Stimulated activated CD8-positive, alpha-beta memory T cell treated with anti-CD3 and anti-CD28 coated beads, Interleukin-2, amount 100 ng/mL, for 1 hour (primary cell): ENCODE results near the gene PLCD3.

Experiments used
- DNase-seq, 2 donors: peaks; one replicate each; pipeline ENCODE4 v3.0.0-alpha.2; 2020; ENCODE audit warnings: low read depth in 2 of 2

Gene PLCD3

DNA sequence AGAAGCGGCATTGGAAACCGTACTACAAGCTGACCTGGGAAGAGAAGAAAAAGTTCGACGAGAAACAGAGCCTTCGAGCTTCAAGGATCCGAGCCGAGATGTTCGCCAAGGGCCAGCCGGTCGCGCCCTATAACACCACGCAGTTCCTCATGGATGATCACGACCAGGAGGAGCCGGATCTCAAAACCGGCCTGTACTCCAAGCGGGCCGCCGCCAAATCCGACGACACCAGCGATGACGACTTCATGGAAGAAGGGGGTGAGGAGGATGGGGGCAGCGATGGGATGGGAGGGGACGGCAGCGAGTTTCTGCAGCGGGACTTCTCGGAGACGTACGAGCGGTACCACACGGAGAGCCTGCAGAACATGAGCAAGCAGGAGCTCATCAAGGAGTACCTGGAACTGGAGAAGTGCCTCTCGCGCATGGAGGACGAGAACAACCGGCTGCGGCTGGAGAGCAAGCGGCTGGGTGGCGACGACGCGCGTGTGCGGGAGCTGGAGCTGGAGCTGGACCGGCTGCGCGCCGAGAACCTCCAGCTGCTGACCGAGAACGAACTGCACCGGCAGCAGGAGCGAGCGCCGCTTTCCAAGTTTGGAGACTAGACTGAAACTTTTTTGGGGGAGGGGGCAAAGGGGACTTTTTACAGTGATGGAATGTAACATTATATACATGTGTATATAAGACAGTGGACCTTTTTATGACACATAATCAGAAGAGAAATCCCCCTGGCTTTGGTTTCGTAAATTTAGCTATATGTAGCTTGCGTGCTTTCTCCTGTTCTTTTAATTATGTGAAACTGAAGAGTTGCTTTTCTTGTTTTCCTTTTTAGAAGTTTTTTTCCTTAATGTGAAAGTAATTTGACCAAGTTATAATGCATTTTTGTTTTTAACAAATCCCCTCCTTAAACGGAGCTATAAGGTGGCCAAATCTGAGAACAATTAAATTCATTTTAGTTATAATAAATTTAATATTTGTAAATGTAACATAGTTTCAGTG lies 17.7 kb upstream of the PLCD3 start:
- no peak for DNase-seq

DNA sequence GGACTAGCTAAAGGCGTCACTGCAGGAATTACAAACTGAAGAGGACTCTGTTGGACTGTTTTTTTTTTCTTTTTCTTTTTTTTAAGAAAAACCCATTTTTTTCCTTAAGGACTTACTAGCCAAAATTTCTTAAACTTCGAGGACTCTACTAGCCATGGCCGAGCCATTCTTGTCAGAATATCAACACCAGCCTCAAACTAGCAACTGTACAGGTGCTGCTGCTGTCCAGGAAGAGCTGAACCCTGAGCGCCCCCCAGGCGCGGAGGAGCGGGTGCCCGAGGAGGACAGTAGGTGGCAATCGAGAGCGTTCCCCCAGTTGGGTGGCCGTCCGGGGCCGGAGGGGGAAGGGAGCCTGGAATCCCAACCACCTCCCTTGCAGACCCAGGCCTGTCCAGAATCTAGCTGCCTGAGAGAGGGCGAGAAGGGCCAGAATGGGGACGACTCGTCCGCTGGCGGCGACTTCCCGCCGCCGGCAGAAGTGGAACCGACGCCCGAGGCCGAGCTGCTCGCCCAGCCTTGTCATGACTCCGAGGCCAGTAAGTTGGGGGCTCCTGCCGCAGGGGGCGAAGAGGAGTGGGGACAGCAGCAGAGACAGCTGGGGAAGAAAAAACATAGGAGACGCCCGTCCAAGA lies 16.8 kb upstream of the PLCD3 start:
- DNase-seq = peak in 1 of 2 donors; percentile 53

DNA sequence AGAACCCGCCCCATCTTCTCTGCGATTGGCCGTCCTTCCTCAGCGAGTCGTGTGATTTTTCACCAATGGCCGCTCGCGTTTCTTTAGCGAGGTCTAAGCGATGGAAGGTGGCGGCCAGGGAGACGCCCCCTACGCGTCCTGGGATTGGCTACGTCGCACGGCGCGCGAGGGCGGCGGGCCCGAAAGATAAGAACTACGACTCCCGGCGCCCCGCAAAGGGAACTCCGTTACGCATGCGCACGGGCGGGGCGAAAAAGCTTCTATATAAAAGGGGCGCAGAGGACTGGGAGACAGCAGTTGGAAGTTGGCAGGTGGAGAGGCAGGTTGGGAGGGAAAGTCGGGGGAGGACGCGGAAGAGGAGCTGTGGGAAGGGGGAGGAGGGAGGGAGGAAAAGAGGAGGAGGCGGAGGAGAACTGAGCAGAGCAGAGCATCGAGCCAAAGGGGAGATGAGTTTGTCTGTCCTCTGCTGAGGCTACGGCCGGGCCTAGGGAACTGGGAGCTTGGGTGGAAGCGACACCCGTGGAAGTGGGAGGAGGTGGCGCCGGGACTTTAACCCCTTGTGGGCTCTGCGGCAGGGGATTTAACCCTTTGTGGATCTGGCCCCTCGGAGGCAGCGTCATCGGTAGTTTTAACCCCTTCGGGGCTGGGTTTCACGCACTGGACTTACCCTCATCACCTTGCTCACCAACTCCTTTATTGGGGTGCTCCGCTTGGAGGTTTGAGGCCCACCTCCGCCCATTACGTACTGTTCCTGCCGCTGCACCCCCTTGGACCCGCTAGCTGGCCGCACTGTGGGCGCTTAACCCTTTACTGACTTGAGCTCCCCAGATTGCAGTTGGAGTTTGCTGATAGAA lies 16.1 kb upstream of the PLCD3 start, which contains the start of gene HEXIM1:
HEXIM1 (plus strand) TSS at position 293 of the 854 bp plus-strand sequence. CDS start 716 bp downstream, outside the sequence.
- peak; percentile 95 to 98 for DNase-seq

DNA sequence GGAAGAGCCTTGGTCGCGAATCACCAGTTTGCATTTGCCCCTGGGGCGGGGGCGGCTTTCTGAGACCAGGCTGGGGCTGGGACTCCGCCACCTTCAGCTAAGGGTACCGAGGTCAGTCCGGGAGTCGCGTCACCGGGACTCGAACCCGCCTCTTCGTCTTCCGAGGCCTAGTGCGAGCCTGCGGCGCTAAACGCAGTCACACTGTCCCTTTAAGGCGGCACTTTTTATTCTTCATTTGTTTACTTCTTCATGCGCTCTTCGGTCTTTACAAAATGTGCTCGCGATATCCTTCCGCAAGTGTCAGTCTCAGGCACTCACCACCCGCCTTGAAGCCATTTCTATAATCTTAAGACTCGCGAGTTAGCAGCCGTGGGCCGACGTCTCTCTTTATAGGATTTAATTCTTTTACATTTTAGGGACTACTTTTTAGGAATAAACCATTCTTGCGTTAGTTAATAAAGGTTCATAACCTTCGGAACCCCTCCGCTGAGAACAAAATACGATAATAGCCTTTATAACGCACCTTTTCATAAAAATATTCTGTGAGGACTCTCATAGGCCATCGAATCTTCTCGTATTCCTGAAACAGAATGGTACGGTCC lies 15.4 kb upstream of the PLCD3 start:
- DNase-seq = peak in 1 of 2 donors; percentile 49

DNA sequence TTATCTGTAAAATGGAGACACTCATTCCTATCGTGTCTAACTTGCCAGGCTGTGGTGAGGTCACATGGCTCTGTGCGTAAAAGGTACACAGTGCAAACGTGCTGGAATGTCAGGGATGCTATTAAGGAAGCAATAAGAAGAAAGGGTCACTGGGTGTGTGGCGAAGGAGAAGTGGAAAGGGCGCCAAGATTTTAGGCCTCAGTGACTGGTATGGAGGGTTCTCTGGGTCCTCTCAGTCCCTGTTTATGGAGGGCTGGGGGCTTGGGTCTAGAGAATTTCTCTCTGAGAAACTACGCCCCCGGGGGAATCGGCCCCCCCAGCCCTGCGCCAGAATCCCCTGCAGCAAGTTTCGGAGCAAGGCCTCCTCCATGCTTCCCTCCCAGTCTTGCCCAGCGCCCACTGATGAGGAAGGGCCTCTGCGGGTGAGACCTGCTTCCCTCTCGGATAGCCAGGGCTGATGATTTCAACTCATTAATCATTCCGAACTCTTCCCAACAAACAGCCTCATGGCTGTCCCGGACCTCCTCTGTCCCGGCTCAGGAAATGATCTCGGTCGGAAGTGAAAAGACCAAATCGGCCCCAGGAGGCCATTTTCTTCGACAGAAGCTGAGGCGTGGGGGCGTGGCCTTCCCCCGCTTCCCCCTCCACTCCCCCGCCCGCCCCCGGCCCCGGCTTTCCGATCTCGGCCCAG lies 14.7 kb upstream of the PLCD3 start:
- no peak for DNase-seq

DNA sequence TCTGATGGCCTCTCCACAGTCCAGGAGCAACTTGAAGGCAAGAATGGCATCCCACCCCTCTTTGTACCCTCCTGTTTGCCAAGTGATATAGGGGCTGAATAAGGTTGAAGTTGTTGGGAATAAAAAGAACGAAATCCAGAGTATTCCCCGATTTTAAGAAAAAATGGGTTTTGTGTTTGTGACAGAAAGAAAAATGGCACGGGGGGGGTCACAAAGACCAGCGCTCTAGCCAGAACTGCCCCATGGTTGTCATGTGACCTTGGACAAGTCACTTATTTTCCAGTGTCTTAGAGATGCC lies 14.2 kb upstream of the PLCD3 start:
- no peak for DNase-seq

DNA sequence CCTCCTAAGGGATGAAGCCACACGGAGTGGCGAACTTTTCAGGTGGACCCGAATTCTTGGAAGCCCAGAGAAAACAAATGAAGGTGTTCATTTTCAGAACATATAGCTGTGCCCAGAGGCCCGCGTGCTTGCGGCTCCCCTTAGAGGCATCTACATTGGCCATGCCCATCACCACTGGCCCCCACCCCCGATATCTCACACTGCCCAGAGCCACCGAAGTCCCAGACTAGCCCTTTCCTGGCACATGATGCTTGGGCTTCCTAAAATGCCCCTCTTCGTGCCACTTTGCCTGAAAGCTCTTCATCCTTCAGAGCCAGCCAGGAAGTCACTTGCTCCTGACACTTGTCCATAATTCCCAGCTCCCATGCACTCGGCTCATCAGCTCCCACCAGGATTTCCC lies 13.9 kb upstream of the PLCD3 start:
- no peak for DNase-seq

DNA sequence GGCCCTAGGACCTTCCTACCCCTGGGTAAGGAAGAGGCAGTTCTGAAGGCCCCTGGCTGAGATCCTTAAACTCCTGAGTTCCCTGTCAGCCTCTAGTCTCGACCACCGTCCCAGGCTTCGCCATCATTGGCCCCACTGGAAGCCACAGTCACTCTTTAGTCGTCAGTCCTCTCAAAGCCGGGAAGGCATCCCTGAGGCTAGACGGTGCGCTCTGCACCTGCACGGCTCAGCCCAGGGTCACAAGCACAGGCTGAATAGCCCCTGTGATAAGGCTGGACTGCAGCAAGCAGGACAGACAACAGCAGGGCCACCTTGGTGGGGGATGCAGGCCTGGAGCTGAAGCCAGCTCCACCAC lies 12.7 kb upstream of the PLCD3 start:
- no peak for DNase-seq

DNA sequence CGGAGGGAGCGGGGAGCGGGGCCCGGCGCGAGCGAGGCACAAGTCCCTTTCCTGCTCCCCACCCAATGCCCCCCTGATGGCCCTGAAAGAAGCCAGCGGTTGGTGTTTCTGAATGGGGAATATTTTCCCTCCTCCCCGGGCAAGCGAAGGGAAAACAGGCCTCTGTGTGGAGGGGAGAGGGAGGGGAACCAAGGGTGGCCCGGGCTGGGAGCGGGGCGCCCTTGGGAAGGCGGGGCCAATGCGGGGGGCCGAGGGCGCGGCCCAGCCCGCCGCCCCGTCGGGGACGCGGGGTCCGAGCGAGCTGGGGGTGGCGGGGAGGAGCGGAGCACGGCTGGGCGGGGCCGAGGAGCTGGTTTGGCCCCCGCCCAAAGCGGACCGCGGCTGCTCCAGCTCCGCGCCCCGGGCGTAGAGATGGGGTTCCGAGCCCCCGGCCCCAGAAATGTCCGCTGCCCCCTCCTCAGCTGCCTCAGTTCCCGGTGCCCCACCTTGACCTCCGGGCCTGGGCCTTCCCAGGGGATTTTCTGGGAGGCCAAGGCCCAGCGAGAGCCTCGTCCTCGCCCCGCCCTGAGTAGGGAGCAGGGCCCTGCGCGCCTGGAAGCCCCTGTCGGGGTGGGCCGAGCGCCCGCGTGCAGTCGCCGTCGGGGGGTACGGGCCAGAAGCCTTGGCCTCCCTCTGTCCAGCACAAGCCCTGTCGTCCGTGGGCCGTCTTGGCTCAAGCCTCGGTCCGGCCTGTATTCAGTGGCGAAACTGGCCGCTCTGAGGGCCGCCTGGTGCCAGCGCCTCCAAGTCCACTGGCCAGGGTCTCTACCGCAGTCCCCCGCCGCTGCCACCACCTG lies 12.1 kb upstream of the PLCD3 start:
- no peak for DNase-seq

DNA sequence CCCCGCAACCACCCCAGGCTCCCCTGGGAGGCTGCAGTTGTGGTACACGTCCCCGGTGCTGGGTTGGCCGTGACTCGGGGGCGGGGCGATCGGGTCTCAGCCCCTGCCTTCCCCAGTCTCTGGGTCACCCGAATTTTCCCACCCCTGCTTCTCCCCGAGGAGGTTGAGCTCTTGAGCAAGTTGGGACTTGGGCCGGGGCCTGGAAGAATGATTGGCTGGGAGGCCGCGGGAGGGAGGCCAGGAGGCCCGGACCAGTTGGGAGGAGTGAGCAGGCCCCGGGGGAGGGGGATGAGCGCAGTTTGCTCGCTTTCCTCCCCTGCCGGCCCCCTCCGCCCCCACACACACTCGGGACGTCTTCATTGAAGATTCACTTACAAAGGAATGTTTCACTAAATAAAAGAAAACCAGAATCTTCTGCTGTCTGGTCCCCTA lies 11.5 kb upstream of the PLCD3 start:
- DNase-seq = no peak

DNA sequence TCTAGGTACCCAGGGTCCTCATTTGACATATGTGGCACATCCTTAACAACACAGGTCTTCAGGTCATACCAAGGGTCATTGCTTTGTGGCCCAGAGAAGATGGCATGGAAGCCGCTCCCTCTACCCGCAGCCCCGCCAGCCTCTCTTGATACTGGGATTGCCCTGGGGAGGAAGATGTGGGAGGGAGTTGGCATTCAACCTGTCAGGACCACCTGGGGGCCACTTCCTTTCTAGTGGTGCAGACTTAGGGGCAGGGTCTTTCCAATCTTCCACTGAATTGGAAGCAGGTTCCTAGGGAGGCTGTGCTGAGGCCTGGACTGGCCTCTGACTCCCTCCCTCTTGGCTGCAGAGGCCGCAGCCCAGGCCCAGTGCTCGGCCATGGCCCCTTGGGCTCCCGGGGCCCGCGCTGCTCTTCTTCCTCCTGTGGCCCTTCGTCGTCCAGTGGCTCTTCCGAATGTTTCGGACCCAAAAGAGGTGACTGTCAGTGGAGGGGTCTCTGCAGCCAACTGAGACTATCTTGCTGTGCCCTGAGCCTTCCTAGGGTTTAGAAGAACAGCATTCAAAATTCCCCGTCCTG lies 10.9 kb upstream of the PLCD3 start:
- no peak for DNase-seq

DNA sequence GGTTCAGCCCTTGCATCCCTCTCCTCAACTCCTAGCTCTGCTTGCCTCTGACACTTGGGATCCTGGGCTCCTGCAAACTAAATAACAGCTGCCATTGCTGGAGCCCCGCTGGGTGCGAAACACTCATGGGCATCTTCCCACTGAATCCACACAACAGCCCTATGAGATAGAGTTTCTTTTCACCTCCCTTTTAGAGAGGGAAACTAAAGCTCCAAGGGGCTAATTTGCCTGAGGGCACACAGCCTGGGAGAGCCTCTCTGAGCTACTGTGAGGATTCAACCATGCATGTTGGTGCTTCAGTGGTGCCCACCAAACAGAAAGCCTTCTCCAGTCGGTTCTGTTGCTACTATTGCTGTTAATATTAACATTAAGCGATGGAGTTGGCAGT lies 7.2 kb upstream of the PLCD3 start:
- DNase-seq = no peak

DNA sequence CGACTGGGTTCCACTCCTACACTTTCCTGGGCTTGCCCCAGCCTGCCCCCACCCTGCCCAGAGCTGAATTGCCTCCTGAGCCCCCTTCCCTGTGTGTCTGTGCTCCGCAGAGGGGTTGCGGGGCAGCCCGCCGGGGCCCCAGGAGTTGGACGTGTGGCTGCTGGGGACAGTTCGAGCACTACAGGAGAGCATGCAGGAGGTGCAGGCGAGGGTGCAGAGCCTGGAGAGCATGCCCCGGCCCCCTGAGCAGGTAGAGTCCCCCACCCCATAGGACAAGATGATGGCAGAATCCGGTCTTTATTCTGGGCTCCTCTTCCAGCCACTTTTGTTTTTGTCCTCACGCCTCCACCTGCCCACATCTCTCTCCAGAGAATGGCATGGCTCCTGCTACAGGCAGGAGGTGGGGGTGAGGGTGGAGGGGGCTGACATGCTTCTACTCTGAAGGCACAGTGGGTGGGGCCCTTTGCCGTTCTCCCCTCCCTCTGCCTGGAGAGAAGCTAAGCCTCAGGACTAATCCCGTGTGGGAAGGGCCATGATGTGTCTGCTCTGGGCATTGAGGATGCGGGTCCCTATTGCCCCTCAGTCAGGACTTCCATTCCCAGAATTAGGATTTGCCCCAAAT lies 6.7 kb upstream of the PLCD3 start:
- no peak for DNase-seq

DNA sequence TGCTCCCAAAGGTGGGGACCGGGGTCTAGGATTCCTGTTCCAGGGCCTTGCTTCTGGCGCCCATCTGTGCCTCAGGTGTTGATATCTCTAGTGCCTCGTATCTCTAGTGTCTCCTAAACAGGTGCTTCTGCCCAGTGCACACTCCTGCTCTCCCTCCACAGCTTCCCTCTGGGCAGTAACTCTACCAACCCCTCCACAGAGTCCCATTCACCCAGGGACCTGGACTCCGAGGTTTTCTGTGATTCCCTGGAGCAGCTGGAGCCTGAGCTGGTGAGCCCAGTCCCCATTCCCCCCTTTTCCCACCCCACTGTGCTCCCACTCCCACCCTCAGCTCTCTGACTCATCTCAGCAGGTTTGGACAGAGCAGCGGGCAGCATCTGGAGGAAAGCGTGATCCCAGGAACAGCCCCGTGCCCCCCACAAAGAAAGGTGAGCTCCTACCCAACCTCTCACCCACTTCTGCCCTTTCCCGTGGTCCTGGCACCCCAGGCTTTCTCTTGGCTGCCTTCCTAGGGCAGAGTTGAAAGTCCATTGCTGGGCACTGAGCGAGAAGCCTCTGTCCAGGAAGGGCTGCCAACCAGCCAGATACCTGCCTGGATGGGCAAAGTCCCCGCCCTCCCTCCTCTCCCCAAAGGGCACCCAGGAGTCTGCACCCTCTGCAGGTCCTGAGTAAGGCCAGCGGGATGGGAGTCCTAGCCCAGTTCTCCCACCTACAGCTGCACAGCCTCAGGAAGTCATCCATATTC lies 5.4 kb upstream of the PLCD3 start:
- no peak for DNase-seq

DNA sequence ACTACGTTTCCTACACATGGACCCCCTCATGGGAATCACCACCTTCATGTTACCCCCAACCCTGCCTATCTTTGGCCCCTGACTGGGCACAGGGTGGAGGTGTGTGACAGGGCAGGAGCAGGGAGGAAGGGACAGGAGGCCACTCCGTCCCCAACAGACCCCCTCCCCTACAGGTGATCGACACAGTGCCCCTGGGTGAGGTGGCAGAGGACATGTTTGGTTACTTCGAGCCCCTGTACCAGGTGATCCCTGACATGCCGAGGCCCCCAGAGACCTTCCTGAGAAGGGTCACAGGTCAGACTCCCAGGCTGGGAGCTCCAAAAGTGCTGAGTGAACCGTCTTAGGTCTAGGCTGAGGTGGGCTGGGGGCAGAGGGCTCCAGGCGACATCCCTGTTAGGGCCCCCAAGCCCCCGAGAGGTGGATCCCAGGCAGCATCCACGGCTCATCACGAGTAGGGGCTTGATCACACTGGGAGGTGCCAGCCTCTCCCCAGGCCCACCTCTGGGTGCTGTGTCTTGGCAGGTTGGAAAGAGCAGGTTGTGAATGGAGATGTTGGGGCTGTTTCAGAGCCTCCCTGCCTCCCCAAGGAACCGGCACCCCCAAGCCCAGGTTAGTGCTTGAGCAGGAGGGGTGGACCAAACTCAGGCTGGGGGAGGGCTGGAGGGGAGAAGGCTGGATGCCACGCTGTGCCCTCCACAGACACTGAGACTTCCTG lies 4.7 kb upstream of the PLCD3 start:
- no peak for DNase-seq

DNA sequence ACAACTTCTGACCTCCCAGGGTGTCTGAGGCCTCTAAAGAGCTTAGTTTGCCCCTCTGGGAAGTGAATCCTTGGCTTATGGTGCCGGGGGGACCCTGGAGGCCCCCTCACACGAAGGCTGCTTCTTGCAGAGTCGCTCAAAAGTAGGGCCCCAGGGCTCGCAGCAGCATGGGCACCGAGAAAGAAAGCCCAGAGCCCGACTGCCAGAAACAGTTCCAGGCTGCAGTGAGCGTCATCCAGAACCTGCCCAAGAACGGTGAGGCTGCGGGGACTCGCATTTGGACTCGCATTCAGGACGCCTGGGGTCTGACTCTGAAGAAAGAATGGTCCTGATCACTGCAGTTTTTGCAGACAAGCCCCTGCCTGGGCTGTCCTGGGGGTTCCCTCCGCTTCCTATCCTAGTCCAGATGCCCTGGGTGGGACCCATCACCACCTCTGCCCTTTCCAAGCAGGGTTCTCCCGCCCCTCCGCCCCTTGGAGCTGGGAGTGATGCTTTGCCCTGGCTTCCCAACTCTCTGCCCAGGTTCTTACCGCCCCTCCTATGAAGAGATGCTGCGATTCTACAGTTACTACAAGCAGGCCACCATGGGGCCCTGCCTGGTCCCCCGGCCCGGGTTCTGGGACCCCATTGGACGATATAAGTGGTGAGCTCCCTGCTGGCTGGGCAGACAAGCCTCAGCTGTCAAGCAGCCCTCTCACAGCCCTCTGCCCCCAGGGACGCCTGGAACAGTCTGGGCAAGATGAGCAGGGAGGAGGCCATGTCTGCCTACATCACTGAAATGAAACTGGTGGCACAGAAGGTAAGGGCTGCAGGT lies 3.9 kb upstream of the PLCD3 start:
- no peak for DNase-seq
